CD4-positive, alpha-beta memory T cell (primary cell): Measurements from ENCODE around the gene MSH3. TPM values are rescaled to one million over a fixed set of nuclear protein-coding genes. Genes with fewer than 3 reads are reported as not detected.
A peak's percentile ranks its signal among the peaks of the same experiment; 100 is the strongest.

Source experiments
- CTCF ChIA-PET: fragments of 350-600 bp; sonication (Branson Sonifier 250); formaldehyde crosslinking; loops from one replicate; lab custom pipeline; 2021; ENCODE audit warnings: inconsistent platforms; ENCODE audit not compliant: partially characterized antibody; lab: Charles Lee
- POLR2A ChIA-PET: fragments of 350-600 bp; sonication (Branson Sonifier 250); formaldehyde crosslinking; loops from one replicate; lab custom pipeline; 2021; ENCODE audit not compliant: partially characterized antibody; lab: Charles Lee
- DNase-seq, 5 donors: peaks; one replicate each; pipeline versions ENCODE4 v3.0.0 to v3.0.0-alpha.2; 2020 to 2022; ENCODE audit warnings: mixed read lengths in 1 of 5
- H3K27ac ChIP-seq: one replicate; pipeline ENCODE4 v1.7.0; 2013; ENCODE audit warnings: low read depth, low read length
- H3K27me3 ChIP-seq: 2 replicates; pipeline ENCODE4 v1.7.0; 2013; ENCODE audit warnings: mild to moderate bottlenecking, low read length, moderate library complexity; ENCODE audit not compliant: insufficient read depth
- H3K36me3 ChIP-seq: 2 replicates; pipeline ENCODE4 v1.7.0; 2013; ENCODE audit warnings: mild to moderate bottlenecking, low read length, moderate library complexity; ENCODE audit not compliant: insufficient read depth
- H3K4me1 ChIP-seq: 2 replicates; pipeline ENCODE4 v1.7.0; 2013; ENCODE audit warnings: mild to moderate bottlenecking, low read length, moderate library complexity; ENCODE audit not compliant: insufficient read depth
- H3K4me3 ChIP-seq, 2 donors: one replicate each; pipeline ENCODE4 v1.7.0; 2013; ENCODE audit warnings: low read length in 2 of 2, mild to moderate bottlenecking in 1 of 2
- H3K9me3 ChIP-seq, 2 donors: one replicate each; pipeline ENCODE4 v1.7.0; 2013; ENCODE audit warnings: low read length in 2 of 2, control low read depth in 1 of 2; ENCODE audit not compliant: control insufficient read depth in 1 of 2
- H3K27ac Mint-ChIP-seq, 7 donors: one replicate each; pipeline ENCODE4 v1.8.0; 2020 to 2021; ENCODE audit warnings: mixed read lengths in 7 of 7, mild to moderate bottlenecking in 6 of 7, inconsistent platforms in 3 of 7, moderate library complexity in 3 of 7
- H3K27me3 Mint-ChIP-seq, 2 donors: one replicate each; pipeline ENCODE4 v1.8.0; 2020 to 2021; ENCODE audit warnings: mixed read lengths in 2 of 2
- H3K36me3 Mint-ChIP-seq, 2 donors: one replicate each; pipeline ENCODE4 v1.8.0; 2020 to 2021; ENCODE audit warnings: mixed read lengths in 2 of 2, inconsistent platforms in 1 of 2, mild to moderate bottlenecking in 1 of 2
- H3K4me1 Mint-ChIP-seq, 4 donors: one replicate each; pipeline ENCODE4 v1.8.0; 2020 to 2021; ENCODE audit warnings: mixed read lengths in 4 of 4, mild to moderate bottlenecking in 1 of 4
- H3K4me3 Mint-ChIP-seq, 8 donors: one replicate each; pipeline ENCODE4 v1.8.0; 2020 to 2021; ENCODE audit warnings: mixed read lengths in 8 of 8, mild to moderate bottlenecking in 7 of 8, moderate library complexity in 6 of 8, inconsistent platforms in 3 of 8
- H3K9me3 Mint-ChIP-seq, 8 donors: one replicate each; pipeline ENCODE4 v1.8.0; 2020 to 2021; ENCODE audit warnings: mixed read lengths in 8 of 8, mild to moderate bottlenecking in 5 of 8, inconsistent platforms in 3 of 8, moderate library complexity in 1 of 8
- intact Hi-C: fragments of 100-400 bp; cut with micrococcal nuclease; formaldehyde crosslinking; loops from one replicate; pipeline ENCODE4 v1.15.1; 2023
- polyA plus RNA-seq, 2 donors: library from polyadenylated mRNA; unstranded; fragments of 300-500 nt; fragmentation: Illumina TruSeq; gene quantifications; one replicate each; pipeline ENCODE4 v1.2.3, GENCODE V29; 2021
- total RNA-seq, 2 experiments: library from RNA; stranded (reverse); gene quantifications; one replicate each; pipeline ENCODE4 v1.2.3, GENCODE V29; 2021

Gene MSH3
- 10 to 100 TPM; 14.3 to 17.1 TPM for total RNA-seq
- 10 to 100 TPM; 14.3 to 16.4 TPM for polyA plus RNA-seq

DNA sequence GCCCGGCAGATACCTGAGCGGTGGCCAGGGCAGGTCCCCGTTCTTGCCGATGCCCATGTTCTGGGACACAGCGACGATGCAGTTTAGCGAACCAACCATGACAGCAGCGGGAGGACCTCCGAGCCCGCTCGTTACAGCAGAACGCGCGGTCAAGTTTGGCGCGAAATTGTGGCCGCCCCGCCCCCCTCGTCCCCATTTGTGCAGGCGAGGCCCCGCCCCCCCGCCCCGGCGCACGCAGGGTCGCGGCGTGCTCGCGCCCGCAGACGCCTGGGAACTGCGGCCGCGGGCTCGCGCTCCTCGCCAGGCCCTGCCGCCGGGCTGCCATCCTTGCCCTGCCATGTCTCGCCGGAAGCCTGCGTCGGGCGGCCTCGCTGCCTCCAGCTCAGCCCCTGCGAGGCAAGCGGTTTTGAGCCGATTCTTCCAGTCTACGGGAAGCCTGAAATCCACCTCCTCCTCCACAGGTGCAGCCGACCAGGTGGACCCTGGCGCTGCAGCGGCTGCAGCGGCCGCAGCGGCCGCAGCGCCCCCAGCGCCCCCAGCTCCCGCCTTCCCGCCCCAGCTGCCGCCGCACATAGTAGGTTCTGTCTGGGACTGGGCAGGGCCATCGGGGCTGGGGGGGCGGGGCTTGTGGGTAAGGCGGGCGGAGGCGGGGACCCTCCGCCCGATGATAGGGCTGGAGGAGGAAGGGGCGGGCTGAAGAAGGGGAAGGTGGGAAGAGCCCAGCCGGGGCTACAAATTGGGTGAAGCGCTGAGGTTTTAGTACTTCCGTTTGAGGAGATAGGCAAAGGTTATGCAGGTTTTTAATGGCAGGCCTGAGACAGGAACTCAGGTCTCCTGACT is at the start of gene MSH3, which contains the start of gene DHFR:
Gene MSH3, plus strand, starts transcription at position 262 of the 840 bp plus-strand sequence. Its CDS starts 76 bp downstream, at position 338.
Gene DHFR, minus strand, starts transcription at position 593 of the 840 bp plus-strand sequence. Its CDS starts 494 bp downstream, at position 99.
- POLR2A ChIA-PET = interaction anchor here (0.7 to 2.1 kb wide), 8 partner anchors 14 to 1043 kb away, joined by 3 to 7 read pairs (median 4); partner anchors contain the start of genes TENT2, ZCCHC9 and ZFYVE16
- Mint-ChIP-seq H3K27ac (peak within 1 kb of the TSS; percentile 86 to 99 (median 97)), H3K27me3 (no peaks in the 10 kb centered on the region), H3K4me1 (peaks cover 20 to 37% (median 27%) of the 10 kb centered on the region in 4 donors), H3K4me3 (peak within 1 kb of the TSS; percentile 86 to 97 (median 94)), H3K9me3 (no peaks in the 10 kb centered on the region), H3K36me3 (peaks cover 31 to 32% of the 10 kb centered on the region in 2 donors)
- Histone ChIP-seq H3K9me3 (no peaks in the 10 kb centered on the region), H3K4me1 (peaks cover 34% of the 10 kb centered on the region), H3K4me3 (peak within 1 kb of the TSS; percentile 64 to 79), H3K27ac (peak within 1 kb of the TSS; percentile 67), H3K36me3 (peaks cover 9% of the 10 kb centered on the region), H3K27me3 (no peaks in the 10 kb centered on the region)
- intact Hi-C loops = loop anchor here (1.0 to 10.0 kb wide), 8 partner anchors 18 to 1420 kb away; partner anchors contain the start of genes FAM151B, JMY, MTX3 and RASGRF2
- peak; percentile 86 to 91 (median 91) for DNase-seq
- CTCF ChIA-PET = interaction anchor here (3.2 kb wide), 1 partner anchor 18 kb away, joined by 23 read pairs; no protein-coding TSS in a partner anchor

DNA sequence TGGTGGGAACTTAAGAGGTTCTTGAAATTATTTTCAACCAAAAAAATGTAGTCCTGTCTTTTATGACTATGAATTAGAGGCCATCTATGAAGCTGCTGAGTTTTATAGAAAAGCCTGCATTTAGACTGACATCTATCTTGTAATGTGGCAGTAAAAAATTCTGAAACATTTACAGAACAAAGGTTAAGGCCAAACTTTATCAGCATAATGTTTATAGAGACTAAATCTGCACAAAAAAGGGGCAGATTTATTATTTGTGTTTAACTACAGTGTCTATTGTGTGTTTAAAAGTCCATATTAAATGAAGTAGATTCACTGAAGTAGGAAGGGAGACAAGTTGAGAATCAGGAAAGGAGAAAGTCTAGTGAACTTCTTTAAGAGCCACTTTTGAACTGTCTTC is 47.1 kb upstream of the MSH3 start:
- POLR2A ChIA-PET = no interaction called here

DNA sequence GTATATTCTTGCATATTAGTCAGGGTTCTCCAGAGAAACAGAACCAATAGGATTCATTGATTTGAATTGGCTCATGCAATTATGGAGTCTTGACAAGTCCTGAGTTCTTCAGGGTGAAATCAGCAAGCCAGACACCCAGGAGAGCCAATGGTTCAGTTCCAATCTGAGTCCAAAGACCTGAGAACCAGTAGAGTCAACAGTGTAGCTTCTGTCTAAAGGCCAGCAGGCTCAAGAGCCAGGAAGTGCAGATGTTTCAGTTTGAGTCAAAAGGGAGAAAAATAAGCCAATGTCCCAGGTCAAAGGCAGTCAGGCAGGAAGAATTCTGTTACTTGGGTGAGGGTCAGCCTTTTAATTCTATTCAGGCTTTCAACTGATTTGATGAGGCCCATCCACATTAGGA is 46.6 kb upstream of the MSH3 start:
- no peaks in the 10 kb centered on the region for H3K4me1 Mint-ChIP-seq
- intact Hi-C loops = no loop called here
- no peak overlapping the region for H3K27ac ChIP-seq
- no peak overlapping the region for H3K4me3 ChIP-seq
- no peak for DNase-seq
- H3K4me3 Mint-ChIP-seq = no peak overlapping the region
- peaks cover 2 to 17% (median 10%) of the 10 kb centered on the region in 8 donors for H3K9me3 Mint-ChIP-seq
- H3K27me3 ChIP-seq = no peaks in the 10 kb centered on the region
- no peaks in the 10 kb centered on the region for H3K9me3 ChIP-seq
- peaks cover 4 to 7% of the 10 kb centered on the region in 2 donors for H3K36me3 Mint-ChIP-seq
- no peaks in the 10 kb centered on the region for H3K36me3 ChIP-seq
- no peaks in the 10 kb centered on the region for H3K4me1 ChIP-seq
- H3K27me3 Mint-ChIP-seq = no peaks in the 10 kb centered on the region
- H3K27ac Mint-ChIP-seq = no peak overlapping the region
- ChIA-PET POLR2A (no interaction called here), CTCF (no interaction called here)

More for the DNA sequence above, 47.1 kb upstream of the MSH3 start:
- intact Hi-C loops = no loop called here
- Histone ChIP-seq H3K4me1 (no peaks in the 10 kb centered on the region), H3K36me3 (no peaks in the 10 kb centered on the region), H3K27ac (no peak overlapping the region), H3K27me3 (no peaks in the 10 kb centered on the region), H3K4me3 (no peak overlapping the region), H3K9me3 (no peaks in the 10 kb centered on the region)
- H3K27ac Mint-ChIP-seq = no peak overlapping the region
- H3K27me3 Mint-ChIP-seq = no peaks in the 10 kb centered on the region
- no peaks in the 10 kb centered on the region for H3K4me1 Mint-ChIP-seq
- DNase-seq = no peak
- H3K4me3 Mint-ChIP-seq = no peak overlapping the region
- H3K9me3 Mint-ChIP-seq = peaks cover 2 to 17% (median 10%) of the 10 kb centered on the region in 8 donors
- peaks cover 4 to 7% of the 10 kb centered on the region in 2 donors for H3K36me3 Mint-ChIP-seq
- CTCF ChIA-PET = no interaction called here

DNA sequence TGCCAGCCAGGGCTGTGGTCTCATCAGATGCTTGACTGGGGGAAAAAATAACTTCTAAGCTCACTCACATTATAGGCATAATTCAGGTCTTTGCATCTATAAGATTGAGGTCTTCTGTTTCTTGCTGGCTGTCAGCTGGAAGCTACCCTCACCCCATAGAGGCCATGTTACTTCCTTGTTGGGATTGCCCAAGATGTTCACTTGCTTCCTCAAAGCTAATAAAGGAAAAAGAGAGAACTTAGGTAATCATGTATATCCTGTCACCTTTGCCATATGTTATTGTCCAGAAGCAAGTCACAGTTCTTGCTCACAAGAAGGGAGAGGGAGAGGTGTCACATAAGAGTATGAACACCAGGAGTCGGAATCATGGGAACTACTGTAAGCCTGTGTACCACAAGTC is 45.7 kb upstream of the MSH3 start:
- H3K4me3 Mint-ChIP-seq = no peak overlapping the region
- CTCF ChIA-PET = interaction anchor here (0.8 kb wide), 1 partner anchor 27 kb away, joined by 3 read pairs; no protein-coding TSS in a partner anchor
- intact Hi-C loops = no loop called here
- H3K4me1 Mint-ChIP-seq = no peaks in the 10 kb centered on the region
- peaks cover 4 to 7% of the 10 kb centered on the region in 2 donors for H3K36me3 Mint-ChIP-seq
- Histone ChIP-seq H3K4me1 (no peaks in the 10 kb centered on the region), H3K9me3 (no peaks in the 10 kb centered on the region), H3K27ac (no peak overlapping the region), H3K36me3 (no peaks in the 10 kb centered on the region), H3K27me3 (no peaks in the 10 kb centered on the region), H3K4me3 (no peak overlapping the region)
- no peak overlapping the region for H3K27ac Mint-ChIP-seq
- H3K27me3 Mint-ChIP-seq = no peaks in the 10 kb centered on the region
- POLR2A ChIA-PET = no interaction called here
- peaks cover 2 to 17% (median 10%) of the 10 kb centered on the region in 8 donors for H3K9me3 Mint-ChIP-seq
- no peak for DNase-seq

DNA sequence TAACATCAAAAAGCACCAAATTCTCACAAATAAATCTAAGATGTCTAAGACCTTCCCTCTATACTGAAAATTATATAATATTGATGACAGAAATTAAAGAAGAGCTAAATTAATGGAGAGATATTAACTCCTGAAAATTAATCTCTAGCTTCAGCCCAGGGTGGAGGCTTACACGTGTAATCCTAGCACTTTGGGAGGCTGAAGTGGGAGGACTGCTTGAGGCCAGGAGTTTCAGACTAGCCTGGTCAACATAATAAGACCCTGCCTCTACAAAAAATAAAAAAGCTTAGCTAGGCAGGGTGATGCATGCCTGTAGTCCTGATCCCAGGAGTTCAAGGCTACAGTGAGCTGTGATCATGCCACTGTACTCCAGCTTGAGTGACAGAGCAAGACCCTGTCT is 44.8 kb upstream of the MSH3 start:
- no peak overlapping the region for H3K4me3 Mint-ChIP-seq
- CTCF ChIA-PET = no interaction called here
- Histone ChIP-seq H3K9me3 (no peaks in the 10 kb centered on the region), H3K36me3 (no peaks in the 10 kb centered on the region), H3K27ac (no peak overlapping the region), H3K4me3 (no peak overlapping the region), H3K4me1 (no peaks in the 10 kb centered on the region), H3K27me3 (no peaks in the 10 kb centered on the region)
- peaks cover 4 to 7% of the 10 kb centered on the region in 2 donors for H3K36me3 Mint-ChIP-seq
- no peaks in the 10 kb centered on the region for H3K4me1 Mint-ChIP-seq
- intact Hi-C loops = no loop called here
- POLR2A ChIA-PET = no interaction called here
- no peaks in the 10 kb centered on the region for H3K27me3 Mint-ChIP-seq
- DNase-seq = no peak
- no peak overlapping the region for H3K27ac Mint-ChIP-seq
- H3K9me3 Mint-ChIP-seq = peaks cover 2 to 17% (median 10%) of the 10 kb centered on the region in 8 donors

DNA sequence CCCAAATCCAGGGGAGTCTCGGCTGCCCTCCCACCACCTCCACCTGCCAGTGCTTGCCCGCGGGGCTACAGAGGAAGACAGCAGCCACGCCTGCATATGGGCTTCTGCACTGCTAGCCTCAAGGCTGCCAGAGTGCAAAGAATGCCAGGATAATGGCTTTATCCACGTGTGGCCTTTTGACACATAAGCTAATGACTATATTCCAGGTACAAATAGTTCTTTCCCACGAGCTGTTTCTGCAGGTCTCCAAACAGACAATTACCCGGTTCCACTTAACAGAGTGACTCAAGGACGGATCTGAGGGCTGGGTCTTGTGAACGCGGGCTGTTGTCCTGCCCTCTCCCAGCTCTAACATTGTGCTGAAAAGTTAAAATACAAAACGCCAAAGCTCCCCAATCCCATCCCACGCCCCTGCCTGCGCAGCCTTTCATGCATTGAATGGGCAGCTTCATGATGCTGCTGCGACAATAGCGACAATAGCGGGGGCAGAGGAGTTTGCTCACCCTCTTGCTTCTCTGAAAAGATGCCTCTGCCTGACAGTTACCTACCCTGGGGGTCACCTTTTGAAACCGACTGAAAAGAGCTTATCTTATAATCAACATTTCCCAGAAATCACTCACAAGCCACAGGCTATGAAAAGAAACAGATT is 39.1 kb upstream of the MSH3 start:
- Mint-ChIP-seq H3K36me3 (peaks cover 0 to 7% of the 10 kb centered on the region in 2 donors), H3K27ac (no peak overlapping the region)
- CTCF ChIA-PET = no interaction called here

DNA sequence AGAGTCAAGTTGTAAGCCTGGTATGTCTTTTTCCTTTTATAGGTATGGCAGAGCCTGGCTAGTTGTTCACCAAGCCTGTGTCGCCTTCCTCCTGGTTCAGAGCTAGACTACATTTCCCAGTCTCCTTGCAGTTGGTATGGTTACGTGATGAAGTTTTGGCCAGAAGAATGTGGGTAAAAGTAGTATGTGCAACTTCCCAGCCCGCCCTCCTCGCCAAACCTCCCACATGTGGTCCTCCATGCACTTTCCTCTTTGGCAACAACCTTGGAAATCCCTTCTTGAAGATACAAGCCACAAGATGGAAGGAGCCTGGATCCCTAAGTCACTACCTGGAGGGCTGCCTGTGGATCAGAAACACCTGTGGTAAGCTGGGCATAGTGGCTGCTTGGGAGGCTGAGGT is 36.0 kb upstream of the MSH3 start:
- no peaks in the 10 kb centered on the region for H3K27me3 ChIP-seq

More for the DNA sequence above, 39.1 kb upstream of the MSH3 start:
- H3K9me3 ChIP-seq = no peaks in the 10 kb centered on the region
- POLR2A ChIA-PET = no interaction called here
- no peaks in the 10 kb centered on the region for H3K4me1 ChIP-seq
- Mint-ChIP-seq H3K4me1 (no peaks in the 10 kb centered on the region), H3K27me3 (no peaks in the 10 kb centered on the region), H3K9me3 (peaks cover 0 to 5% (median under 1%) of the 10 kb centered on the region in 8 donors), H3K4me3 (no peak overlapping the region)
- DNase-seq = no peak
- intact Hi-C loops = no loop called here
- no peak overlapping the region for H3K4me3 ChIP-seq
- no peaks in the 10 kb centered on the region for H3K36me3 ChIP-seq
- no peaks in the 10 kb centered on the region for H3K27me3 ChIP-seq
- H3K27ac ChIP-seq = no peak overlapping the region

More for the DNA sequence above, 36.0 kb upstream of the MSH3 start:
- H3K9me3 ChIP-seq = no peaks in the 10 kb centered on the region
- no peaks in the 10 kb centered on the region for H3K4me1 ChIP-seq
- peaks cover 0 to 24% of the 10 kb centered on the region in 2 donors for H3K36me3 Mint-ChIP-seq
- H3K27ac Mint-ChIP-seq = no peak overlapping the region
- no peaks in the 10 kb centered on the region for H3K9me3 Mint-ChIP-seq
- no peaks in the 10 kb centered on the region for H3K4me1 Mint-ChIP-seq
- H3K27me3 Mint-ChIP-seq = no peaks in the 10 kb centered on the region
- intact Hi-C loops = no loop called here
- ChIA-PET CTCF (no interaction called here), POLR2A (no interaction called here)
- H3K4me3 ChIP-seq = no peak overlapping the region
- DNase-seq = no peak
- no peak overlapping the region for H3K4me3 Mint-ChIP-seq
- H3K27ac ChIP-seq = no peak overlapping the region
- no peaks in the 10 kb centered on the region for H3K36me3 ChIP-seq
